HepG2 (cell line): ENCODE data around the gene CBLN1.

Source experiments
- BRCA1 ChIP-seq: sonication (generic); formaldehyde crosslinking; IDR thresholded peaks from 2 replicates; pipeline ENCODE4 v1.4.0; 2020; ENCODE audit warnings: missing genetic modification reagents
- GATAD1 ChIP-seq: IDR thresholded peaks from 2 replicates; pipeline ENCODE4 v1.6.1; 2016; ENCODE audit warnings: missing genetic modification reagents, missing compliant biosample characterization
- HNRNPH1 ChIP-seq: fragments of 200-400 bp; formaldehyde crosslinking; optimal IDR thresholded peaks from 2 replicates; pipeline ENCODE3; 2017; ENCODE audit warnings: mild to moderate bottlenecking, low read depth, low read length

DNA sequence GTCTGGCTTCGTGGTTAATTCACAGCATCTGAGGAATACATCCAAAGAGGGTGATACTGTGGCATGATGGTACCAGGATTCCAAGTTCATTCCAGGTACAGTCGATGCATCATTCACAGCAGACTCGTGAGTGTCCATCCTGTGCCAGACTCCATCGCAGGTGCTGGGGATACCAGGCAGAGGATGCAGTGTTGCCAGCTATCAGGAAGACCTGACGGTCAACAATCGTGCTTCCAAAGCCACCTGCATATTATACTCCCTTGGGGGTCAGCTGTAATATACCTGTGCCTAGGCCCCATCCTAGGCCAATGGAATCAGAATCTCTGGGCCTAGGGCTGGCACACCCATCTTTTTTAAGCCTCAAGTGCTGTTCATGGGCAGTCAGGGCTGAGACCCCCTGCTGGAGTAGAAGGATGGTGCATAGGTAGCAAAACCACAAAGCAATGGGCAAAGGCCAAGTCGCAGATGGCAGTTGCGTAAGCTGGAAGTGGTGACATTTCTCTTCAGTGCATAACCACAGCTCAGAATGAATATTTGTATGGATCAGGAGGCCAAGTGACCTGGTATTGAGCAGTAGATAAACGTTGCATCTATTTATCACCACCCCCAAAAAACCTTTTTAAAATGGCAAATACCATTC lies 49.0 kb upstream of the CBLN1 start:
- TF ChIP-seq HNRNPH1 (no peak), GATAD1 (CRISPR knock-in tag) (no peak), BRCA1 (CRISPR knock-in tag) (no peak)
